Right lobe of liver (tissue), 4 donors: Measurements from ENCODE around the gene MYO16.

Experiments used
- POLR2A ChIP-seq: fragments of 450-650 bp; IDR thresholded peaks from one replicate; pipeline ENCODE4 v1.6.1; 2017; ENCODE audit warnings: antibody characterized with exemption, mild to moderate bottlenecking
- TF ChIP-seq, protein P1 (sequence below), 4 donors: fragments of 200-600 bp in 3 of 4; fragments of 450-650 bp in 1 of 4; IDR thresholded peaks; one replicate each; pipeline versions ENCODE4 v1.5.1 to v1.8.0; 2016 to 2022; ENCODE audit warnings: antibody characterized with exemption in 4 of 4, mild to moderate bottlenecking in 2 of 4
- donor health status: DM: no; HTN: no; CAD: no.
- donor health status: DM: no; HTN: no; CAD: no.
- donor health status: DM: no; HTN: yes; CAD: no.

DNA sequence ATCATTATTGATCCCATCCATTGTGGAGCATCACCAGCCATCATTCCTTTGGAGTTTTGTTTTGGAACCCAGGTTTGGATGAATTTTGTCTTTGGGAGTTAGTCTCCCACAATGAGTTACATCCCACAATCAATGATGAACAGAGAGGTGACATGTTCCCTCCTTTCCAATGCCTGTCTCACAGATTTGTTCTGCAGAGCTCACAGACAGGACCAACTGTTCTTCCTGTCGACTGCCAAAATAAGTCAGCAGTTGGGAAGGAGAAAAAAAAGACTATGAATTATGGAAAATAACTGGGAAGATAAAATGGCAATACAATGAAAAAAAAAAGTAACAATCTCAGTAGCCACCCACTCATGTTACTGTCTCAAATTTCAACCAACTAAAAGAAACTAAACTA is 489.1 kb downstream of the MYO16 start:
- TF ChIP-seq, protein P1, sequence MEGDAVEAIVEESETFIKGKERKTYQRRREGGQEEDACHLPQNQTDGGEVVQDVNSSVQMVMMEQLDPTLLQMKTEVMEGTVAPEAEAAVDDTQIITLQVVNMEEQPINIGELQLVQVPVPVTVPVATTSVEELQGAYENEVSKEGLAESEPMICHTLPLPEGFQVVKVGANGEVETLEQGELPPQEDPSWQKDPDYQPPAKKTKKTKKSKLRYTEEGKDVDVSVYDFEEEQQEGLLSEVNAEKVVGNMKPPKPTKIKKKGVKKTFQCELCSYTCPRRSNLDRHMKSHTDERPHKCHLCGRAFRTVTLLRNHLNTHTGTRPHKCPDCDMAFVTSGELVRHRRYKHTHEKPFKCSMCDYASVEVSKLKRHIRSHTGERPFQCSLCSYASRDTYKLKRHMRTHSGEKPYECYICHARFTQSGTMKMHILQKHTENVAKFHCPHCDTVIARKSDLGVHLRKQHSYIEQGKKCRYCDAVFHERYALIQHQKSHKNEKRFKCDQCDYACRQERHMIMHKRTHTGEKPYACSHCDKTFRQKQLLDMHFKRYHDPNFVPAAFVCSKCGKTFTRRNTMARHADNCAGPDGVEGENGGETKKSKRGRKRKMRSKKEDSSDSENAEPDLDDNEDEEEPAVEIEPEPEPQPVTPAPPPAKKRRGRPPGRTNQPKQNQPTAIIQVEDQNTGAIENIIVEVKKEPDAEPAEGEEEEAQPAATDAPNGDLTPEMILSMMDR (IDR thresholded peaks at IDR 0.05), result no peak
- no peak for TF ChIP-seq POLR2A
